KBM-7 (cell line): Measurements from ENCODE around the gene MANBA.

ENCODE experiments used
- DNase-seq: peaks from one replicate; pipeline ENCODE4 v3.0.0-alpha.2; 2015
- in situ Hi-C: fragments of 300-500 bp; cut with MboI; formaldehyde crosslinking; loops from 2 replicates; pipeline ENCODE4 v1.14.3; 2020; ENCODE audit warnings: low sequenced_read_pairs, low pct_unique_long_range_greater_than_20kb, mixed read lengths

The MANBA gene

GRCh38 chr4:102760645-102761295 is at the start of gene MANBA:
TSS of gene MANBA (minus strand) at chr4:102760968. CDS start at chr4:102760894, 74 bp downstream.
- in situ Hi-C loops: no loop called here
- DNase-seq: peak; percentile 86

- DNase-seq: no peak
- in situ Hi-C loops: no loop called here
Observed at GRCh38 chr4:102809691-102810090, 48.9 kb upstream of the MANBA start.

GRCh38 chr4:102809190-102809589 is 48.4 kb upstream of the MANBA start:
- in situ Hi-C loops: no loop called here

GRCh38 chr4:102808009-102808408 is 47.2 kb upstream of the MANBA start:
- DNase-seq: no peak
- in situ Hi-C loops: no loop called here

More at GRCh38 chr4:102809190-102809589, 48.4 kb upstream of the MANBA start:
- peak; percentile 36 for DNase-seq

- no peak for DNase-seq
- in situ Hi-C loops: no loop called here
Observed at GRCh38 chr4:102807345-102807744, 46.6 kb upstream of the MANBA start.

GRCh38 chr4:102799816-102800215 is 39.0 kb upstream of the MANBA start:
- in situ Hi-C loops: no loop called here
- no peak for DNase-seq

- in situ Hi-C loops: no loop called here
- no peak for DNase-seq
Observed at GRCh38 chr4:102794999-102795398, 34.2 kb upstream of the MANBA start.

- no peak for DNase-seq
- in situ Hi-C loops: no loop called here
Observed at GRCh38 chr4:102792361-102792936, 31.7 kb upstream of the MANBA start.

GRCh38 chr4:102791318-102791835 is 30.6 kb upstream of the MANBA start:
- no peak for DNase-seq
- in situ Hi-C loops: no loop called here

- in situ Hi-C loops: no loop called here
- peak; percentile 49 for DNase-seq
Observed at GRCh38 chr4:102789317-102789717, 28.5 kb upstream of the MANBA start.

- in situ Hi-C loops: no loop called here
- DNase-seq: no peak
Observed at GRCh38 chr4:102787944-102788343, 27.2 kb upstream of the MANBA start.

- in situ Hi-C loops: no loop called here
- DNase-seq: no peak
Observed at GRCh38 chr4:102787096-102787881, 26.5 kb upstream of the MANBA start.

GRCh38 chr4:102786279-102786678 is 25.5 kb upstream of the MANBA start:
- no peak for DNase-seq

GRCh38 chr4:102783006-102783405 is 22.2 kb upstream of the MANBA start:
- in situ Hi-C loops: no loop called here
- DNase-seq: no peak

More at GRCh38 chr4:102786279-102786678, 25.5 kb upstream of the MANBA start:
- in situ Hi-C loops: no loop called here

GRCh38 chr4:102781570-102781969 is 20.8 kb upstream of the MANBA start:
- in situ Hi-C loops: no loop called here
- DNase-seq: no peak

- no peak for DNase-seq
Observed at GRCh38 chr4:102780476-102781144, 19.8 kb upstream of the MANBA start.

GRCh38 chr4:102779204-102779603 is 18.4 kb upstream of the MANBA start:
- in situ Hi-C loops: no loop called here
- DNase-seq: no peak

More at GRCh38 chr4:102780476-102781144, 19.8 kb upstream of the MANBA start:
- in situ Hi-C loops: no loop called here

- in situ Hi-C loops: no loop called here
- DNase-seq: no peak
Observed at GRCh38 chr4:102778720-102779119, 18.0 kb upstream of the MANBA start.

GRCh38 chr4:102775805-102776204 is 15.0 kb upstream of the MANBA start:
- DNase-seq: no peak
- in situ Hi-C loops: no loop called here
